ENCODE measurements around the gene EFL1.

Gene EFL1

DNA sequence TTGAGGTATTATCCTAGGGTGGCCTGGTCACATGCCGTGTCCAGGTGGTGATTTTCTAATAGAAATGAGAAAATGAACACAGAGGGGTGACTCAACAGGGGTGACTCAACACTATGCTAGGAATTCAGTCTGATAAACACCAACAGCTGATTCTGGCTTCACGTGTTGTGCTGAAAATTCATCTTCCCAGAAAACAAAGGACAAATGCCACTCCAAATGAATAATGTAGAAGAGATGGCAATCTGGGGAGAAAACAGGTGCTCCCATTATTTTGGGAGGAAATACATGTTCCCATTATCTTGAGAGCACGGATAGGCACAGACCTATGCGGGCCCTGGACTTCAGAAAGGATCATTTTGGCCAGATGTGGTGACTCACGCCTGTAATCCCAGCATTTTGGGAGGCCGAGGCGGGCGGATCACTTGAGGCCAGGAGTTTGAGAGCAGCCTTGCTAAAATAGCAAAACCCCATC is 115.5 kb downstream of the EFL1 start:
- no peak for DNase-seq

DNA sequence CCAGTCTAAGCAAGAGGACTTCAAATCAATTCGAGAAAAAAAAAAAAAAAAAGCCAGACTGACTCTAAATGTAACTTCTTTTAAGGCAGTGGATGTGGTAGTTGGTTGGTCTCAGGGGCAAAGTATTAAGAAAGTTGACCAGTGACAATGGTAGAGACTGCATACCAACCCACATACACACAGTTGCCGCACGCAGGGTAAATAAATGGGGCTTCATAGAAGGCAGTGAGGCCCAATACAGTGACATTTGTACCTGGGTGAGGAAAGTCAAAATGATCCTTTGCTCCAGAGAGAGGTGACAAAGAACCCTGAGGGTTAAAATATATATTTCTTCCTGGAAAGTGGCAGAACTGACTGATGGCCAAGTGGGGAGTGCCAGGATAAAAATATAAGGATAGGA is 116.0 kb downstream of the EFL1 start:
- no peak for DNase-seq

DNA sequence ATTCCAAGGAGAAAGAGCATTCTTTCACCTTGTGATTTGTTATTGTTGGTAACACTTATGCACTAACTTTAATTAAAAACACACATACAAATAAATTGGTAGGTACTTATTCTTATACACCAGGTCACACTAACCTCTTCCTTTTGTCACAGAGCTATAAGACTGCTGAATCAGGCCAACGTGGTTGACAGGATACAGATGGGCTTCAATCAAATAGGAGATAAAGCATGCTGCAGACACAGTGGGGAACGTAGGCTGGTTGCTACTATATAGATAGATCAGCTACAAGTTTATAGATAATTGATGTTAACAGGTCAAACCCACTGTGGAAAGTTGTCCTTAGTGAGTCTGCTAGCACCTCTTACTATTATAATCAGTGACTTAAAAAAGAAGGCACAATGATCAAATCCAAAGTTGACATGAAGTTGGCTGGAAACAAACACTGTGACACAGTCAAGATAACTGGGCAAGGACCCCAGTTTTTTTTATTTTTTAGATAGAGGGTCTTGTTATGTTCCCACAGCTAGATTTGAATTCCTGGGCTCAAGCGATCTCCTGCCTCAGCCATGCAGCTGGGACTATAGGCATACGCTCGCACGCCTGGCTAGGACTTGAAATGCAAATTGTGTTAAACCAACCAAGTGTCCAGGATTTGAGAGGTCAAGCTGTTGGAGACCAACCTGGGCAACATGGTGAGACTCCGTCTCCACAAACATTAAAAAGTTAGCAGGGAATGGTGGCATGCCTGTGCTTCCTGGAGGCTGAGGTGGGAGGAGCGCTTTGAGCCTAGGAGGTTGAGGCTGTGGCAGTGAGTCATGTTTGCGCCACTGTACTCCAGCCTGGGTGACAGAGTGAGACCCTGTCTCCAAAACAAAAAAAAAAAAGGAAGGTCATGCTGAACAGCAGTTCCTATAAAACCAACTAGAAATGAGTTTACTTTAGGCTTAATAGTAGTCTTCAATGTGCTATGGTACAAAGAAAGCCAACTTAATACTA is 118.8 kb downstream of the EFL1 start:
- no peak for DNase-seq

DNA sequence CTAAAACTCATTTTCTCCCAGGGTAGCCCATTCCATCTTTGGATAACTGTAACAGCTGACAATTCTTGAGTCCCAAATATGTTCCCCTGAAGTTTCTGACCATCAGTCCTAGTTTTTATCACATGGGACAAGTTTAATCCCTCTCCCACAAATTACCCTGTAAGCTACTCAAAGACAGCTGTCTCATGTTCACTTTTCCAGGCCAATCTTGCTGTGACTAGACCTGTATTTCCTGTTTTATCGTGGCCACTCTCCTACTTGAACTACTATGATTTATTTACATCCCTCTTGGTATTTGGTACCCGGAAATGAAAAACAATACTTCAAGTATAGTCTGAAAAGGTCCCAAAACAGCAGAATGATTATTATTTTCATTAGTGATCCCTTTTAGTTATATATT is 121.6 kb downstream of the EFL1 start:
- DNase-seq: no peak

DNA sequence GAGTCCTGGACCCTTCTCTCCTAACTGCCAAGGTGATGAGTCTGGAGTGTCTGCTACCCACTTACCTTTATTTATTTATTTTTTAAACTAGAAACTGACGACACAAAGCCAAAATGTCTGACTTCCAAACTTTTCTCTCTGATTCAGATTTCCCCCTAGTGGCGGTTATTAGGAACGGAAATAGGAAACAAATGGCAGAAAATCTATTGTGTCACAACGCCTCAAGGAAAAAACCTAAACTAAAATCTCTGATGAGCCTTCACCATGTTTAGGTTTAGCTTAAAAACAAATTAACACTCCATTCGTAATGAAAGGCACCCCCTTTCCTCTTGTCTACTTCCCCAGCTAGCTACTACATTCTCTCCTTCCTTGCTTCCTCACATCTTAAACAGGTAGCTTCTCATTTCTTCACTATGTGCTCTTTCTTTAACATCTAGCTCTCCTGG is 122.7 kb downstream of the EFL1 start:
- DNase-seq: no peak

DNA sequence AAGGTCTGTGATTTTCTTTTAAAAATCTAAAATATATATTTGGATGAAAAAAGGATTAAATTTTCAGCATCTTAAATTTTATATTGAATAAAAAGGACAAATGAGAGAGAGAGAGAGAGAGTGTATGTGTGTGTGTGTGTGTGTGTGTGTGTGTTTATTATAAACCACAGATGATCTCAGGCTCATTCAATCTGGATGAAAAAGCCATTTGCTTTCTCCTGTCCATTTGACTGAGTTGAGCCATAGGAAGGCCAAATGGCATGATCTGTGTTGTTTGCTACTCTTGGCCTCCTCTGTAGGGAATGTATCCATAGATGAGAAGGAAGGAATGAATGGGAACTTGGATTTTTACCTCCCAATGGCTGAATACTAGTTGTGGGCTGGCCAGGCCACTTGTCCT is 124.2 kb downstream of the EFL1 start:
- DNase-seq: no peak

DNA sequence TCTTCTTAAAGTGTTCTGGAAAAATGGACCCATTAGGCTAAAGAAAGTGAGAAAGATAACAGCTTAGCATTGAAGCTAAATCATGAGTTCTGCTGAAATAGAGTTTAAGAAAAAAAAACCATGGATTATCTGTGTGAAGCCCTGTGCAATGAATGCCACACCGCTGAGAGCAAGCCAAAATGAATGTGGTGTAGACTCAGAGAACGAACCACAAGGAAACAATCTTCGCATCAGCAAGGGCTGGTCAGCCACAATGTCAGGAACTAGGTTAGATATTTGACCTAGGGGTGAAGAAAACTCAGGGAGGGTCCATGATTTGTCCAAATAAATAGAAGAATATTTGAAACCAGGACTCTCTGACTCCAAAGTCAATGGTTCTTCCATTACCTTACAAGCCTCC is 125.3 kb downstream of the EFL1 start:
- no peak for DNase-seq

DNA sequence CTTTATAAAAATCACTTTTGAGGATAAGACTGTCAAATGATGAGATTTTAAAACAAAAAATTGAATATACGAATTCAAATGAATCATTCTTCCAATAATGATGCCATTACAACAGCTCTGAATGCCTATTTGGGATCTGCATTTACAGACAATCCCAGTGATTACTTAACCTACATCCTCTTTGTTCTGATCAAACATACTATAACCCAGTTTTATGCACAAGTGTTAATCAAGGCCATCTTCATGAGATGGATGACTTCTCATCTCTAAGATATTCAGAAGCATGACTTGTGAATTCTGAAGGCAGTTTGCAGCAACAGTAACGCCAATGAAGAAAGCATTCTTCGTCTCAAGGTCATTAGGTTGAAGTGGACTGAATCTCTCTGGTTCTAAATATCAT is 126.4 kb downstream of the EFL1 start:
- no peak for DNase-seq

DNA sequence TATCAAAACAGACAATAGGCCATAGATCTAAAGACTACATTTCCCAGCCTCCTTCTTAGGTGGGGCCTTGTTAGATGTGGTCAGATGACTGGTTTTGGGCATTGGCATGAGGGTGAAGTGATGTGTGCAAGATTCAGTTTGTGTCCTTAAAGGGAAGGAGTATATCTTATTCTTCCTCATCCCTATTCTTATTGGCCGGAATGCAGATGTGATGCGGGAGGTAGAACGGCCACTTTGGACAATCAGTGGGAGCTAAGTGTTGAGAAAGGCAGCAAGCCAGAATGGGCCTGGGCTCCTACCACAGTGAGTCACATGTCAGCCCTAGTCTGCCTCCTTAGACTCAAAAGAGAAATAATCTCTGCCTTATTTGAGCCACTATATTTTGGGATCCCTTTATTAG is 126.9 kb downstream of the EFL1 start:
- DNase-seq: no peak

DNA sequence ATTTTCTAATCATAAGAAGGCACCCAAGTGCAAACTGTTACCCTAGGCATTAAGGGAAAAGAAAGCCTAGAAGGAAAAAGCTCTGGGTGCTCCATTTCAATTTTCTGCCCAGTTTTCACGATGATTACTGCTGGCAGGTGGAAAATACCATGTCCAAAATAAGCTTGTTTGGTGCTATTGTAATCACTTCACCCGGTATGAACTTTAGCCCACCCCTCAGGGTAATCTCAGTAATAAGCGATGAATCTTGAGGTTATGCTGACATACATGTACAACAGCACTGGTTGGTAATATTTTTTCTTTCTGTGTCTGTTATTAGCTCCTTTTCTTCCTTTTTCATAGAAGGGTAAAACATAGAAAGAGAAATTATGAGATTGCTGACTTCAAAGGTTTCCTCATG is 128.1 kb downstream of the EFL1 start:
- no peak for DNase-seq

DNA sequence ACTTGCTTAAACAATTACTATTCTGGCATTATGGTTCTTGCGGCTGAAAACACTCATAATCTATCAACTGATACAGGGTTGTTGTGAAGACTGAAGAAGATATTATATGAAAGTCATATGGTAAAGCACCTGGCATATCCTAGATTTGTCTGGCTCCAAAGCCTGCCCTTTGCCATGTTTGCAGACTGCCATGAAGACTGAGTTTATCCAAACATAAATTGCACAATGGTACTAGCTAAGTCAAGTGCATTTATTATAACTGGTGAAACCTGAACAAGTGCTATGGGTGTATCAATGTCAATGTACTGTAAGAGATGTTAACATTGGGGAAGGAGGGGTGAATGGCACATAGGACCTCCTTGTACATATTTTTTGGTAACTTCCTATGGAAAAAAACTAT is 129.3 kb downstream of the EFL1 start:
- no peak for DNase-seq

DNA sequence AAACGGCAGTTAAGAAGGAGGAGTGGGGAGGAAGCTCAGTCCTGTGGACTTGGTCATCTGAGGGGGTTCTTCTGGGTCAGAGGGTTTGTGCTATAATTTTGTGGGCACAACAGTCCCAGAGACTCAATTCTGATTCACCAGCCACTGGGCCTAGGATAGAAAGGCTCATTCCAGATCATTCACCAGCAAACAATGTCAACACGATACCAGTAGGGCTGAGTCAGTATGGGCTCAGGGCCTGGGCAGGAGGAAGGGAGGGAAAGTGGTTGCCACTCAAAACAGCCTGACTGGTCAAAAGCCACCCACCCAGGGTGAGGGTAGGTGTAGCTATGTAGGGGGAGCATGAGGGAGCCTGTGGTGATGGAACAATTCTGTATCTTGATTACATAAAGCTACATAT is 129.8 kb downstream of the EFL1 start:
- DNase-seq: no peak

DNA sequence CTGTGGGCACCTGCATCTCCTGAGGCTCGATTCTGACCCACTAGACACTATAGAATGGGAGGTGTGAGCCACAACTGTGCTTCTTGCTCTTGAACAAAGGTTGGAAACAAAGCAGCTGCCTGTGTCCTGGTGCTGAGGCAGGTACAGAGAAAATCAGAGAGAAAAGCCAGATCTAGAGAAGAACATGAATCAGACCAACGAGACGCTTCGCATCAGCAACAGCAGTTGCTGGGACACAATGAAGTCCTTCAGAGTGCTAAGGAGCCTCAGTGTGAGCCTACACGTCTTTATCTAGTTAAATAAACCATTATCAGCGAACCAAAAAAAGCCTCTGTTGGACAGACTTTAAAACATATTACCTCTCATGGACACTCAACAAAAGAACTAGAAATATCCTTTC is 130.4 kb downstream of the EFL1 start:
- no peak for DNase-seq

DNA sequence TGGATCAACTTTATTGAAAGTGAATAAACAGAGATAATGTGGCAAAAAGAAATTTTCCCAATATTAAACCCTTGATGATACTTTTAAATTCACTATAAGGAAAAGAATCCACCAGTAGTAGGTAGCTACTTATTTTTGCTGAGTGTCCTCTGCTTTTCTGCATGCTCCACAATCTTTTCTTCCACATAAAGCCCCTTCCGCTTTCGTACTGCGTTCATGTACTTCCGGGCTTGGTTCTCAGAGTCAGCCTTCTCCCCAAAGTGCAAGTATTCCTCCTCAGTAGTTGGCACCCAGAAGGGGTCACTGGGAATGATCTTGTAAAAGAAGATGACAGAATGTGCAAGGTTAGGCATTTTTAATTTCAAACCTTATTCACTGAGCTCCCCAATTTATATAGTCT is 132.3 kb downstream of the EFL1 start:
- DNase-seq: no peak

DNA sequence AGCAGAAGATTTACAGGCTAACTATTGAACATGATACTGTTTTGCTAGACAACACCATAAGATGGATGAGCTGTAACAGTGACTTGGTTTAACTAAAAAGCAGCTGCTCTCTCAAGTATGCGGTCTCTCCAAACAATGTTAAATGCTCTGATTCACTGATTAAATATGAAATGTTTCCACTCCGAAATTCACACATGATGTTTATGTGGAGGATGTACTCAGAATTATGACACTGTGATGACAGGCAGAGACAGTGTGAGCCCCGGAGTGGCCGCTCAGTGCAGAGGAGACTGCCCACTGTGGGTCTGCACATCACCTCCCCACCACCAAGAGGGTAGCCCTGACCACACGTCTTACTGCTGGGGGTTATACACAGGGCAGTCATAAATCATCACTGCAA is 132.8 kb downstream of the EFL1 start:
- DNase-seq: no peak

DNA sequence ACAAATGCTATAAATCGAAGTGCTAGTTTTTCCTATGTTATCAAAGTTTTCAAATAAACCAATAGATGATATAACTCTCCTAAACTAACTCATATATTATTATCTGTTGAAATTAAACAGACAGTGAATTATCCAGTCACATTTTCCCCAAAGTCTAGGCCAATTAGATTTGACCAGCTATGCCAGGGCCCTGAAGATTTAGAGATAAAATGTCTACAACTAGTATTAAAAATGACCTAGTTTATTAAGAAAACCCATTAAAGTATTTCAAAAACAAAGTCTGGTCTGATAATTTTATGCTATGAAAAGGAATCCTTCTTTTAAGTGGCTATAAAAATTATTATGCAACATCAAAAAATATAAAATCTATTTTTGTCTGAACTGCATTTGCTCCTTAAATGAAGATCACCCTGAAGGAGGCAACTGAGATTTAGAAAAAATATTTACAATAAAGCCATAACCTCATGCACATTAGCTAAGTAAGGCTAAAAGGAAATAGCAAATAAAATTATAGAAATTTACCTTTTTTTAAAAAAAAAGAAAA is 133.3 kb downstream of the EFL1 start:
- DNase-seq: no peak

DNA sequence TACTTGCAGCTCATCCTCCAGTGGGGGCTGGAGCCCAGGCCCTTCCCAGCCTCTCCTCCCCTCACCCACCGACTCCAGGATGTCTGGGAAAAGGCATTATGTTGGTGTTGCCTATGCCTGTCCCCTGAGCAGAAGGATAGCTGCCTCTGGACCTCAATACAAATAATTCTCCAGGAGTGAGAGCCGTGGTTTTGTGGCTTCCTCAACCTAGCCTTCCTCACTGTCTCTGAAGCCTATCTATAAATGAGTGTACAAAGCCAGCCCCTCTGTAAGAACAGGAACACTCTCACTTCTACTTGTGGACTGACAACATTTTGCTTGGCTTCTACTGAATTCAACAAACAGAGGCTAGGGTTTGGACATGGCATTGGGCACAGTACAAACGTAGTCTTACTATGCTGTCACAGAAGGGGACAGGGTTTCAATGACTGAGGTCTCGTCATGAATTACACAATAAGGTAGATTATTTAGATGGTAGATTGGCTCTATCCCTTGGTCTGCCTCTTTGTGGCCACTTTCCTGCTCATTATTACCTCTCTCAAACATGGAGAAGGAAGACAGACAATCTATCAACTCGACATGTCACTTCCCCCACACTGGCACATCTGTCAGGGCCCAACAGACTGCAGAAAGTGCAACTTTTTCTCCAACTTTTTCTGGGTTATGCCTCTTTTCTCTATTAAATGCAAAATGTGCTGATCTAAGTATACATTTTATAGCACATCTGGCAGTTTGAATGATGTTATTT is 134.0 kb downstream of the EFL1 start:
- DNase-seq: no peak

DNA sequence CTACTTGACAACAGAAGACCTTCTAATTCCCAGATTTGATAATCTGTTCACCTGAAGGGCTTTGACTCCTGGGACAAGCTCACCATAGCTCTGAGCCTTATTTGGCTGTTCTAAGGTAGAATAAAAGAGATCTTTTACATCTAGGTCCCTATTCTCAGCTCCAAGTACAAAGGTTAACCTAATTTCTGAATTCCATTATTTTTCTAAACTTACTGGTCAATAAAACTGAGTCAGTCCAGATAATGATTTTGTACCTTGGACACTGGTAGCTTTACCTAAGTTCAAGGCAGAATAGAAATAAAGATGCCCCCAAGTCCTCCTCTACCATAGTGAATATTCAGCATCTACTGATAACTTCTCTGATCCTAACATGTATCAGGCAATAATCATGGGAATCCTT is 135.0 kb downstream of the EFL1 start:
- no peak for DNase-seq

DNA sequence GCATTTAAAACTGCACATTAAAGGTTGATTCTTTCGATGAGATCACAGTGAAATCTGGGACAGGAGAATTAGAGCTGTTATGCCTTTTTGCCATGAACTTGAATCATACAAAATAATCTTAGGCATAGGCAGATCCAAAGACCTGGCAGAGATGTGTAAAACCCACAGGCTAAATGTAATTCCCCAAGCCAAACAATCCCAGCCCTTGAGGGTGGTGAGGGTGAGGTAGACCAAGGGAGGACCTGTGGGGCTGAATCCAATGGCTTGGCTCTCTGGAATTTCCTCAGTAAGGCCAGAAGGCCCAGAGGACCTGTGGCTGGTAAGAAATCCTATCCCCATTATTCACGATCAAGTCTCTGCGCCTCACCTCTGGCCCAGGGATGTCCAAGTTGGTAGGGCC is 136.2 kb downstream of the EFL1 start:
- DNase-seq: no peak

DNA sequence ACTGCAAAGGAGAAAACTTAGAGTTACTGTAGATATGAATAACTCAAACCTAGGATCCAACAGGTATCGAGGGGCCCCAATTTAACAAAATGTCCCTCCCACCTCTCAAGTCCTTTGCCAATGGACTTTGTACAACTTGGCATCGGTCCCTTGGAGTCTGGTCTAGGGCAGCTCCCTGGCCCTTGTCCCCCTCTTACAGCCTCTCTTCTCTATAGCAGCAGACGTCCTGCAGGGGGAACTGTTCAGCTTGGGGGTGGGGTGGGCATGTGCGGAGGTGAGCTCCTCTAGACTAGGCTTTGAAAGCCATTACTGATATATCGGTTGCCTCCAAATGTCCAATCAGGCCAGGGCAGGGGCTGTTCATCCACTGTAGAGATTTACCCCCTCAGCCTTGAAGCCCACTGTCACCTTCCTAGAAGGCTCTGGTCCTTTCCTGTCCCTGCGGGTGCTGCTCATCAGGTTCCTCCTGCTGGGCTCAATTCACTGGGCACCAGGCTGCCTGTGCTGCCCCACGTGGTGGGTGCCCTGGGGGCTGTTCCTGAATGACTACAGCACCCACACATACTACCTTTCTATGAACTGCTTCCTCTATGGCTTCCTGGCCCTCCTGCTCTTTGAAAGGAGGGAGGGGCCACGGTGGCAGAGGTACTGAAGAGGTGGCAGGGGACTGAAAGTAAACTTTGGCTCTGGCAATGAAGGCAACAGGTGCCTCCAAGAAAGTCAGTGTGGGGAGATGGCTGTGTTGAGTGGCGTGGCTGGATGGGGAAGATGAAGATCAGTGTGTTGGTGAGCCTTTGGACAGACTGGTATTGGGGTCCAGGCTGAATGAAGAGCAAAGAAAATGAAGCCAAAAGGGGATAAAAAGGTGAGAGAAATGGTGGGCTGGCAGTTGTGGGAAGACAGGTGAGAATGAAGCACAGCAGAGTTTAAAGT is 137.9 kb downstream of the EFL1 start:
- DNase-seq: no peak

DNA sequence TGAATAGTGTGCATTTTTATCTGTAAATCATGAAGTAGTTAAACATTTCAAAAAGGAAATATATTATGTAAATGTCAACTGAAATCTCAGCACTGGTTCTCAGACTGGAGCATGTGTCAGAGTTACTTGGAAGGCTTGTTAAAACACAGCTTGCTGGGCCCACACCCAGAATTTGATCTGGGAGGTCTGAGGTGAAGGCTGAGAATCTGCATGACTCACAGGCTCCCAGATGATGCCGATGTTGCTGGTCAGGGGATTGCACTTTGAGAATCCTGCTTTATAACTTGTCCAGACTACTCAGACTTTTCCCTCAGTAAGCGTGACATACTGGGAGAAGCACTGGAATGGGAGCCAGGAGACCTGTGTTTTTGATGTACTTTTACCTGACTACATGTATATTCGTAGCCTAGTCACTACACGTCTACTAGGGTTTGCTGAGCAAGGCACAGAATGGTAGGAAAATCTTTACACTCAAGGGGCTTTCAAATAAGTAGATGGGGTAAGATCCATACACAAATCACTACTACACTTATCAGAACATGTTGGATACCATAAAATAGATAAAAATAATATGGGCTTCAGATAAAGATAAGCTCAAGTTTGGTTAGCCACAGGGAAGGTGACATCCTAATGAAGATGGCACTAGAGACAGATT is 139.7 kb downstream of the EFL1 start:
- DNase-seq: no peak

DNA sequence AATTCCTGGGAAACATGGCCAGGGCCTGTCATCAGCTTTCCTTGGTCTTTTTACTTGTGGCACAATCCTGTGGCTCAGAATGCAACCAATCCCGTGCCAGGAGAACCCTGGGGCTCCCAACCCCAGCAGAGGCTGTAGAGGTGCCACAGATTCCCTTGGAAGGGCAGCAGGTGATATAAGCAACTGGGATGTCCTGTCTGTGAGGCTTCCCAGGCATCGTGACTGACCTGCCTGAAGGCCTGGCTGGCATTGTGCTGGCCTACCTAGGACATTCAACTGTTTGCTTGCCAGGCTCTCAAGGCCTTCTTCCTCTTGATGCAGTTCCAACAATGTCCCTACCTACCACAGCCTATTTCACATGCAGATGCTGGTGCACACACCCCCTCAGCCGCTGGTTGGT is 144.5 kb downstream of the EFL1 start:
- DNase-seq: no peak

All from CD4-positive, alpha-beta T cell treated with Interferon gamma for 1 hour (primary cell).